Stimulated activated CD8-positive, alpha-beta memory T cell treated with anti-CD3 and anti-CD28 coated beads, Interleukin-4, amount 100 ng/mL, for 1 hour (primary cell): ENCODE data around the gene NXPH1.

Experiments
- DNase-seq, 2 donors: peaks; one replicate each; pipeline ENCODE4 v3.0.0-alpha.2; 2020; ENCODE audit warnings: low read depth in 2 of 2, low spot score in 1 of 2

Gene NXPH1

DNA sequence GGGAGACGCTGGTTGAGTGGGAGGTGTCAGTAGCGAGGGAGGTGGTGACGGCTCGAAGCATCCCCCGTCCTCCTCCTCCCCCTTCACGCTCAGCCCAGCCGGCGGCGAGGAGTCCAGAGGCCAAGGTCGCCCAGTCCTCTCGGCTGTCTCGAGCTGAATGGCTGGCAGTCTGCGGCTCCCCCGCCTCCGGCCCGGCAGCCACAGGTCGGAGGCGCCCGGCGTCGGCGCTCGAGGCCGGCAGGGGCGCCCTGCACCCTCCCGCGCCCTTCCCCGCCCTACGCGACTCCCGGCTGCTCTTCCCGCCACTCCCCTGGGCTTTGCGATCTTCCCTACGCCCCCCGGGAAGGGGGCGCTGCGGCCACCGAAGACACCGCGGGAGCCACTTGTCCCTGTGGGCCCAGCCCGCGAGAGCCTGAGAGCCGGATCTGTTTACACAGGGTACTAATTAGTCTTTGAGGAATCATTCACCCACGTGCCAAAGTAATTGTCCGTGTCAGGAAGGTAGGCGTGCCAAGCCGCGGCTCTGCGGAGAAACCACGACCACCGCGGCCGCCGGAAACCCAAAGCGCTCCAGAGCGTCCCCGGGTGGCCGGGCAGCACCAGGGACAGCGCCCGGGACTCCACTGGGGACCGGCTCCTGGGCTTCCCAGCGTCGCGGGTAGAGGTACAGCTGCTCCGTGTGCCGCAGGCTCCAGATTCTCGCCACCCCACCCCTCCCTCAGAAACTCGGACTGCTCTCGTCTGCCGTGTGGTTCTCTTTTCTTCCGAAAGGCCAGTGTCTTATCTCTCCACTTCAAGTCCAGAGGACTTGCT, at the start of gene NXPH1:
Gene NXPH1 (plus strand): TSS at position 133 of the 813 bp plus-strand sequence.
- DNase-seq, result no peak

DNA sequence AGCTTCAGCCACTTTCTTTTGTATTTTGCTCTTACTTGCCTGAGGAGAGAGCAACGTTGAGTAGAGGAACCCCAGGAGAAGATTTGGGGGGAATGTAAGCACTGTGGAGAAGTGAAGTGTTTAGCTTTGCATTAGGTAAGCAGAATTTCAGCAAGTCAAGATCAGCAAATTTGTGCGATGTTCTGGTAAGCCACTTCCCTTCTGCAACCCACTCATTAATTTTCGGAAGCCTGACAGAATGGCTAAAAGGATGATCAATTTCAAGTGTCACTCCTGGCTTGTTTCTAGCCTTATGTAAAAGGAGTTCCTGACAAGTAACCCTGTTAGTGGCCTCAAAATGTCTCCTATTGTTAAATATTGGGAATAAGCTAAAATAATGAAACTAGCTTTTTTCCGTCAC, 48.5 kb upstream of the NXPH1 start:
- DNase-seq, result no peak

DNA sequence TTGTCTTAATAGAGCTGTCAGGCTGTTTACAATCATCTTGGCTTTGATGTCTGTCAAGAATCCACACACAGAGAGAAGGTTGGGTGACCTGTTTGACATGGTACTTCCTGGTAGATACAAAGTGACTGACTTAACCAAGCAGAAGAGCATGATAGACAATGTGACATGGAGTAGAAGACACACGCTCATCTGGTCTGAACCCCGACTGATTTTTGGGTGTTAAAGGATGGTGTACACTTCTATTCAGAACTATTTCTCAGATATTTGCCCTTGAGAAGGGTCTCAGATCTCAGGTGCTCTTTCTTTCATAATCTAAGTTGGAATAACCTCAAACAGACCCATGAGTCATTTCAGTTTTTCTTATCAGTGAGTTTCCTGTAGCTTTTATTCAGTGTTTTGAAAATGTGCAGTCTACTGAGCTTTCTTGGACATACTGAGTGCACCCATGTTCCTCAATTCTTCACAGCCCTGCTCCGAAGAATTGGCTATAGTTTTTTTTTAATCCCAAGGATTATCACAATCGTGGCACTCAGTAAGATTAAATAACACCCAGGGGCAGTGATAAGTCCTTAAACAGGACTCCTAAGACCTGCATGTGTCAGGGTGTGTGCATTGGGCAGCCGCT, 46.4 kb upstream of the NXPH1 start:
- DNase-seq, result no peak

DNA sequence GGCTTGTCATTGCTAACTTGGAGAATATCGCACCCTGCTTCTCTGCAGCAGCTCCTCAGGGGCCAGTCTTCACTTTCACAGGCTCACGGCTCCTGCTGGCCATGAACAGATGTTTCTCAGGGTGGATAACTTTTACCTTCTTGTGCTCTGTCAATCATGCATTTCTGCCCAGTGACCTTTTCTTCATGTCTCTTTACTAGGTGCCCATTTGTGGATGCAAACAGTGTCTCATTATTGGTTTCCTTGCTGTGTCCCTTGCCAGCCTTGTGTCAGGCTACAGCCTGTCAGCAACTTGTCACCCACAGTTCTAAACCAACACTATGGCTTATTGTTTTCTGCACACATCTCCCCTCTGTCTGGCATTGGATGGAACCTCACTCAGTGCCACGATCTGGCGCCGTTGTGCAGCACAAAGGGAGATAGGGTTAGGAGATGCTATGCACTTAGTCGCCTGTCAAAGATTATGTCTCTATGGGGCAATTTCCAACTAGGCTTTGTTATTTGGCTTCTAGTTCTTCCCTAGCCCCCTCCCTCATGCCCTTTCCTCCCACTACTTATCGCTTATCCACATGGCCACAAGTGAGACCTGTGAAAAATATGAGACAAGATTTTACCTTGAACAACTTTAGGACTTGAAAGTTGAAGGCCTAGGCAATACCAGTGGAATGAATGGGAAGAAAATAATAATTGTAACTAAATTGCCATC, 45.7 kb upstream of the NXPH1 start:
- DNase-seq, result no peak

DNA sequence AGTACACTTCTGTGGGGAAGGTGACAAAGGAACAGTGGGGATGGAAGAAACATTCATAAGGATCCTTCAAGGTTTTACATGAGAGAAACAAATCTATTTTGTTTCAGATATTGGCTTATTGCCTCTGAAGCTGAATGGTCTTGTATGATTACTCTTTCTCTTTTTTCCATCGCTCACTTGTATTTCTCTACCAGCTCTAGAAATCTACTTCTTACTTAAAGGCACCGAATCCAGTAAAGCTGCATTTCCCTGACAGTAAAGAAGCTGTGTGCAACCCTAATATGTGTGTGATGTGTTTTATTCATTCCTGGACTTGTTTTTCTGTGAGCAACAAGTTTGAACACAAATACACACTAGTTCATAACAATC, 45.2 kb upstream of the NXPH1 start:
- no peak for DNase-seq

DNA sequence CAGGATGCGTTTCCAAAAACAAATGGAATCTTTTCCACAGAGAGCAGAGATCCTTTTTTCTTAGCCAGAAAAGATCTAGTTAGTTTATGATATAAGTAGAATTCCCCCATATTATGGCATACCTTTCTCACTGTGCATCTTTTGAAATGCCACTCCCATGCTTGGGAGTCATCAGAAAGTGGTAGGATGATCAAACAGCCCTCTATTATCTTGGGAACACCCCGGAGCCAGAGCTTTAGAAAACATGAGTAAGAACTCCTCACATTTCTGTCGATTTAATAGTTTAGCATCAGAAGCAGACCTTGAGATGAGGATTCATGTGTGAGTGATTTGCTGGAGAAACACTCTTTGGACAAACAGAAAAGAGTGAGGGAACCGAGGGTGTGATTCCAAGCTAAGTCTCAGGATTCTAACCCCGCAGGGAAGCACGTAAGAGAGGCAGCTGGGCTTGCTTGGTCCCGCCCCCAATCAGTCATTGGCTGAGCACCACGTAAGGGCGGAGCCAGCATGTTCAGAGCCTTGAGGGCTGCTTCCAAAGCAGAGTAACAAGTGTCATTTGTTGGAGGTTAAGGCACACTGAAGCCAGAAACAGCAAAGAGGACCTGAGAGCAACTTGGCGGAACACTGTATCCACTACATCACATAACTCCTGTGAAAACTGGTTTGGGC, 43.7 kb upstream of the NXPH1 start:
- DNase-seq, result no peak

DNA sequence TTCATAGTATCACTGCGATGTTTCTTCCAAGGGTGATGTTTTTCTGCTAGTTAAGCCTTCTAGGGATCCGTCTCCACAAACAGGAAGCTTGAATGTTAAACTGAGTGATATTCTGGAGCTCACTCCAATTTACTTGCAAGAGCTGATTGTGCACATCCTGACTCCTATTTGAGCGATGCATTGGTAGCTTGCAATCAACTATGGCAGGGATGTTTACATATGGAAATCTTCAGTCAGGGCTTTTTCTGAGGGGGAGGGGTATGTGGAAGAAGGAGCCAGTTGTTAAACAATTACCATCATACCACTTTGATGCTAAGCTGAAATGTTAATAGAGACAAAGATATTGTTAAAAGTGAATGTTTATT, 43.2 kb upstream of the NXPH1 start:
- DNase-seq, result no peak

DNA sequence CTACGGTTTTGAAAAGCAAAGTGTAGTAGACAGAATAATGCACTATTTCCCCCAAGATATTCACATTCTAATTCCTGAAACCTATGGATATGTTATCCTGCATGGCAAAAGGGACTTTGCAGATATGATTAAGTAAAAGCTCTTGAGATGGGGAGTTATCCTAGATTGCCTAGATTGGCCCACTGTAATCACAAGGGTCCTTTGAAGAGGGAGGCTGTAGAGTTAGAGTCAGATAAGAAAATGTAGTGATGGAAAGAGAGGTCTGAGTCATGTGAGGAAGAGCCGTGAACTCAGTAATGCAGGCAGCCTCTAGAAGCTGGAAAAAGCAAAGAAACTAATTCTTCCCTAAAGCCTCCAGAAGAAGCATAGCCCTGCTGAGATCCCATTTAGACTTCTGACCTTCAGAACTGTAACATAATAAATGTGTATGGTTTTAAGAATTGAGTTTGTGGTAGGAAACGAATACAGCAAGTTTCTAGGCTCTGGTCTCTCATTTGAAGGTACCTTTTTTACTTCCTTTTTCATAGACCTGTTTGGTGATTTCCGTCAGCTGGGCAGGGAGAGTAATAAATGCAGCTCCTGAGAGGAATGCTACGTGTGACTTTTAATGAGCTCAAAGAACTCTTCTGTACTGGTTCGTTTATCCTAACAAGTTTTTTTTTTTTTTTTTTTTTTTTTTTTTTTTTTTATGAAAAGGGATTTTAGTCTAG, 41.9 kb upstream of the NXPH1 start:
- DNase-seq, result no peak

DNA sequence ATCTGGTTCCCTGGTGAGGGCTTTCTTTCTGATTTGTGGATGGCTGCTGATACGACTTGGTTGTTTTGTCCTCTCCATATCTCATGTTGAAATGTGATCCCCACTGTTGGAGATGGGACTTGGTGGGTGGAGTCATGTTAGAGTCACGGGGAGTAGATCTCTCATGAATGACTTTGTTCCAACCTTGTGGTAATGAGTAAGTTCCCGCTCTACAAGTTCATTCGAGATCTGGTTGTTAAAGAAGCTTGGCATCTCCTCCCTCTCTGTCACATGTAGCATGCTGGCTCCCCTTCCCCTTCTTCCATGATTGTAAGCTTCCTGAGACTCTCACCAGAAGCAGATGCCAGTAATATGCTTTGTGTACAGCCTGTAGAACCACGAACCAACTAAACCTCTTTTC, 37.1 kb upstream of the NXPH1 start:
- no peak for DNase-seq

DNA sequence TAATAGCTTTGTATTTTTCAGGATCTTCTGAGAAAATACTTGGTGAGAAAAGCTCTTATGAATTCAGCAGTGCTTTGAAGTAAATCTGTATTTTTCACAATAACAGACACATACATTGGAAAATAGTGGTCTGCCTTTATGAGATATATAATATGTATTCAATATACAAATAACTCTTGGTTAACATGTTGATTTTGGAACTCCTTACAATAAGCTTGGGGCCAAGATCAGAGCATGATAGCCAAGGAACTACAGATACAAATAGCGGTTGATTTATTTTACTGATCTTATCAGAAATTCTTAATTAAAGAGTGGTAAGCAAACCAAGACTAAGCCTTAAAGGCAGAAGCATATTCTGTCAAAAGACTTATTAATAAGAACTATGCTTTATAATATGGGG, 24.5 kb upstream of the NXPH1 start:
- no peak for DNase-seq

DNA sequence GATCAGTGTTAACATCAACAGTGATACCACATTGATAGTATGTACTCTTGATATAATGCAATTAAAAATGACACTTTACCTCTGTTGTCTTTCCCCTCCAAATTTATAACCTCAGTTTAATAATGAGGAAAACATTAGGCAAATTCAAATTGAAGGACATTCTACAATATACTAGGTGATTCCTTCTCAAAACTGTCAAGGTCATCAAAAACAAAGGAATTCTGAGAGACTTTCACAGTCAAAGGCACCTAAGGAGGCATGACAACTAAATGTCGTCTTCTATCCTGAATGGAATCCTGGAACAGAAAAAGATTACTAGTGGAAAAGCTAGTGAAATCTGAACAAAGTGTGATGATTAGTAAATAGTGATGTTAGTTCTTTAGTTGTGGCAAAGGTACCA, 22.3 kb upstream of the NXPH1 start:
- DNase-seq, result no peak

DNA sequence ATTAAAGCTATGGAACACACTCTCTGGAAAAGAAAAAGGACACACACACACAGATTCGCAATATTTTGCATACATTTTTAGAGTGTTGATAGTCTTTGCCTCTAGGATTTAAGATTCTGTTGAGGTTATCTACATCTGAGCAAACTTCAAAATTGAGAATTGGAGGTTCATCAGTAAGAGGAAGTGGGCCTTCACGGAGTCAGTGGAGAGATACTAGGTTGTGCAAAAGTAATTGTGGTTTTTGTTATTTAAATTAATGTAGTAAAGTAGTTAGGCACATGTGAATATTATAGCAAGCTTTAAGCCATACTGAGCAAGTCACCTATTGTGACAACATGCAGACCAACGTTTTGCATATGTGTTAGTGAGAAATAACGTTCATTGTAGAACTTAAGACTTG, 19.8 kb upstream of the NXPH1 start:
- no peak for DNase-seq

DNA sequence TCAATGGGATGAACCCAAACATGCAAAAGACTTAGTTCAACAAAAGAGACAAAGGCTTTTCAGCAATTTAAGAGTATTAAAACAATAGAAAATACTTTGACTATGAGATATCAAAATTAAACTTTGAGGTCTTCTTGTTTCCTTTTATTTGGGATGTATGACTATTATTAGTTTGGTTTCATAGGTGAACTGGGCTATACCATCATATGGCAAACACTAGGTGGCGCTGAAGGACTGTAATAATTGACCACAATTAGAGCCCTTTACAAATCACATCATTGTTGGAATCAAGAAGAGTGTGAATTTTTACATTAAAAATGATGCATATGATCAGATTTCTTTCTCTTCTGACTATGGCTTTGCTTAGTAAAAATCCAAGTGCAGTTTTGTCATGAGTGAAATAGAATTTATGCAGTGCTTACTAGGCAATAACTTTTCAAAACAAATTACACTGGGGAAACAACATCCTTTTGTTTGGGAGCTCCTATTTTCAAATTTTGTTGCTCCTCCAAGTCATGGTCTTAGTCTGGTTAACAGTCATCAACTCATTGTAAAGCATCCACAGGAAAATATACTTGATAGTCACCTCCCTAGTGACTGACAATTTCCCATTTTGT, 14.7 kb upstream of the NXPH1 start:
- DNase-seq, result peak in 1 of 2 donors; percentile 5

DNA sequence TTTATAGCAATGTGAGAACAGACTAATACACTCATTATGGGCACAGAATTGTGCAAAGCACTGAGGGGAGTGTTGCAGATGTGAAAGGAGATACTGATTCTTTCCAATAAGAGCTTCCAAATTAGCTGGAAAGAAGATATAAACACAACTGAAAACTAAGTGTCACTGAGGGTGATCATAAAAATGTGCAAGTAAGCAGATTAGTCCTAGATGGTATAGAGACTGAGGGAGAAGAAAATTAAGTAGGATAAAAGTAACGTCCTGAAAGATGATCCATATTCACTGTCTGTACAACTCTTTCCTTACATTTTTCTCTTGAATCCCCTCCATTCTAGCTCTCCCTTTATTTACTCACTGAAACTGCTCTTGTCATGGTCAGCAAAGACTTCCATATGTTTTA, 11.2 kb upstream of the NXPH1 start:
- no peak for DNase-seq

DNA sequence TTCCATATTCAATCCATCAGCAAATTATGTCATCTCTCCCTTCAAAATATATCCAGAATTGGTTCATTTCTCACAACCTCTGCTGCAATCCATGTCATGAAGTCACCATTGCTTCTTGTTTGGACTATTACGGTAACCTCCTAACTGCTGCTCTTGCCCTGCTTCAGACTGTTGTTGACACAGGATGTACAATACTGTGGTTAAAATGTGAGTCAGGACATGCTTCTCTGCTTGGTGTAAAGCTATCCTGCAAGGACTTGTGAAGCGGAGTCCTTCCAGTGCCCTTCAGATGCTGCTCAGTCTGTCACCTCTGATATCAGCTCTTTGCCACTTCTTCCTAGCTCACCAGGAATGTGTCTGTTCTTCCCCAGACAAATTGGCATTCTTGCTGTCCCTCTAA, 10.4 kb upstream of the NXPH1 start:
- no peak for DNase-seq

DNA sequence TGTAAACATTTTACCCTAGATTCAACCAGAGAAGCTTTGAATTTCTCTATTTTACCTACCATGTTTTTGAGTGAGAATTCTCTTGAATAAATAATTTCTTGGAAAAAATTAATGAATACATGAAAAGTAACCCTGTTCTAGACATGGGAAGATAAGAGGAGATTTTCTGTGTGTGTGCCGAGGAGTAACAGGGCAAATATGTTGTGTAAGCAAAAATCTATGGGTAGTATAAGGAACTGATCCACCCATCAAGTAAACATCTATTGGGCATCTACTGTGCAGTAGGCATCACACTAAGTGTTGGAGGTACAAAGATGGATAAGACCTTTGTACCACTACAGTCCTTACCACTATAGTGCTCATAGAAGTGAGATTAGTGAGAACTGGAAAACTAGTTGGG, 8.2 kb upstream of the NXPH1 start:
- DNase-seq, result no peak

DNA sequence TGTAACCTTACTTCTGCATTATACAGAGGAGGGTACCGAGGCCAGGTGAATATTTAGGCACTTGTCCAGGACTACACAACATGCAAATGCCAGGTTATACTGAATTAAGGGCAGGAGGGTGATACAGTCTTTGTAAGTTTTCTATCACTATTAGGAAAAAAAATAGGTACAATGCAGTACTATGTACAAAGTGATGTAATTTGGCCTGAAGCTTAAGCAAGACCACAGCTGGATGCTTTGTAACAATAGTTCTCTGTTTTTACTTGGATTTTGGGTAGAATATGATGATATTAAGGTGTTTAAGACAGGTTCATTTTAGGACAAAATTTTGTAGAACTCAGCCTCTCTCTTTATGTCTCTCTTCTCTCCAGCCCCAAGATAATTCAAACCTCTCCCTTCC, 2.8 kb upstream of the NXPH1 start:
- no peak for DNase-seq

DNA sequence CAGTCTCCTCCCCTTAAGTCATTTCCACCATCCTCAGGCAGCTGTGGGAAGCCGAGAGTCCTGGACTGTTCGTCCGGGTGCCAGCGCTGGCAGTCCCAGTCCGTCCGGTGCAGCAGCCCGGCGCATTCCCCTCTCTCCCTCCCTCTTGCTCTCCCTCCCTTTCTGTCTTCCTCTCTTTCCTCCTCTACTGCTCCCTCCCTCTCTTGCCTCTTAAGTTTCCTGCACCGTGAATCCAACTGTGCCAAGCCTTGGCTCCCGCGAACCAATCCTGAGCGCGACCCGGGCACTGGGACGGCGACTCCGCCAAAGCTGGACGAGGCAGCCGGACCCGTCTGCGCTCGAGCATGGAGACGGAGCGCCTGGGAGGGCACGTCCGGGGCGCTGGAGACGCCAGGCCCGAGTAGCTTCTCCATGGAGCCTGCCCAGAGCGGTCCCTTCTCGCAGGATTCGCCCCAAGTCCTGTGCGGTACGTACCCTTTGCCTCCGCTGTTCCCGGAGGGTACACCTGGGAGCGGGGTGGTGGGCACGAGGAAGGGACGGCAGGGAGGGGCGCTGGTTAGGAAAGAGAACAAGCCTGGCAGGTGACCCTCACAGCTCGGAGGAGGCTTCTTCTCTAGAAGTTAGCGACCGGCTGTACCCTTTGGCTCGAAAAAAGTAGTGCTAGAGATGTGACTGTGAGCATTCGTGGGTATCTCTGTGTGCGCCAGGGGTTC, 1.0 kb downstream of the NXPH1 start:
- DNase-seq, result no peak

DNA sequence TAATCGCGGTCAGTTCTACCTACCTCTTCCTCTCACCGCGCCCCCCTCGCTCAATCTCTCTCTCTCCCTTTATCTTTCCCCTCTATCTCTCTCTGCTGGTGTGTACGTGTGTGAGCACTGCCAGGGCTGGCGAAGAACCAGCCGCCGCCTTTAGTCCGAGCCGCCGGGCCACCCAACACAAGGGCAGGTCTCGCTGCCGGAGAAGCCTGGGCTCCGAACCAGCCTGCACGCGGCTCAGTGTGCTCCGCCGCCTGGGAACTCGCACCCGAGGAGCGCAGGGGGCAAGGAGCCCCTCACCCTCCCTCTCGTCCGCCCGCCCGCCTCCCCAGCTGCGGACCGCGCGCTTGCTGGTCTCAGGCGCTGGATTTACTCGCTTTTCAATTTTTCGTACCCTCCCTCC, 1.7 kb downstream of the NXPH1 start:
- no peak for DNase-seq
